NCI-H1092 treated with DMSO at 0.1 percent for 48 hours (cell line): ENCODE results near the gene RFTN1.
A peak's percentile ranks its signal among the peaks of the same experiment; 100 is the strongest.

Experiments used
- DNase-seq: peaks from one replicate; lab custom pipeline; 2025; lab: John Stamatoyannopoulos, UW

RFTN1 gene, protein sequence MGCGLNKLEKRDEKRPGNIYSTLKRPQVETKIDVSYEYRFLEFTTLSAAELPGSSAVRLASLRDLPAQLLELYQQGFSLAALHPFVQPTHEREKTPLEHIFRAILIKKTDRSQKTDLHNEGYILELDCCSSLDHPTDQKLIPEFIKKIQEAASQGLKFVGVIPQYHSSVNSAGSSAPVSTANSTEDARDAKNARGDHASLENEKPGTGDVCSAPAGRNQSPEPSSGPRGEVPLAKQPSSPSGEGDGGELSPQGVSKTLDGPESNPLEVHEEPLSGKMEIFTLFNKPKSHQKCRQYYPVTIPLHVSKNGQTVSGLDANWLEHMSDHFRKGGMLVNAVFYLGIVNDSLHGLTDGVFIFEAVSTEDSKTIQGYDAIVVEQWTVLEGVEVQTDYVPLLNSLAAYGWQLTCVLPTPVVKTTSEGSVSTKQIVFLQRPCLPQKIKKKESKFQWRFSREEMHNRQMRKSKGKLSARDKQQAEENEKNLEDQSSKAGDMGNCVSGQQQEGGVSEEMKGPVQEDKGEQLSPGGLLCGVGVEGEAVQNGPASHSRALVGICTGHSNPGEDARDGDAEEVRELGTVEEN

GRCh38 chr3:16513141-16514020 is at the start of gene RFTN1:
Gene RFTN1, minus strand, starts transcription at chr3:16513699. Its CDS starts 19,830 bp downstream, at chr3:16493869.
- DNase-seq, result peak; percentile 20

DNA sequence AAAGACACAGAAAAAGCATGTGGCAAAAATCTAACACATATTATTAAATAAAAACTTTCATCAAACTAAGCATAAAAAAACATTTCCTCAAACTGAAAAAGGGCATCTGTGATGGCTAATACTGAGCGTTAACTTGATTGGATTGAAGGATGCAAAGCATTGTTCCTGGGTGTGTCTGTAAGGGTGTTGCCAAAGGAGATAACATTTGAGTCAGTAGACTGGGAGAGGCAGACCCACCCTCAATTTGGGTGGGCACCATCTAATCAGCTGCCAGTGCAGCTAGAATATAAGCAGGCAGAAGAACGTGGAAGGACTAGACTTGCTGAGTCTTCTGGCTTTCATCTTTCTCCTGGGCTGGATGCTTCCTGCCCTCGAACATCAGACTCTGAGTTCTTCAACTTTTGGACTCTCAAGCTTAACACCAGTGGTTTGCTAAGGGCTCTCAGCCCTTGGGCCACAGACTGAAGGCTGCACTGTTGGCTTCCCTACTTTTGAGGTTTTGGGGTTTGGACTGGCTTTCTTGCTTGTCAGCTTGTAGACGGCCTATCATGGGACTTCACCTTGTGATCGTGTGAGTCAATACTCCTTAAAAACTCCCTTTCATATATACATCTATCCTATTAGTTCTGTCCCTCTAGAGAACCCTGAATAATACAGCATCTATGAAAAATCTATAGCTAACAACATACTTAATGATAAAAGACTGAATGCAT is 46.3 kb upstream of the RFTN1 start:
- no peak for DNase-seq

- DNase-seq, result no peak
Observed at GRCh38 chr3:16554126-16554525, 40.6 kb upstream of the RFTN1 start.

DNA sequence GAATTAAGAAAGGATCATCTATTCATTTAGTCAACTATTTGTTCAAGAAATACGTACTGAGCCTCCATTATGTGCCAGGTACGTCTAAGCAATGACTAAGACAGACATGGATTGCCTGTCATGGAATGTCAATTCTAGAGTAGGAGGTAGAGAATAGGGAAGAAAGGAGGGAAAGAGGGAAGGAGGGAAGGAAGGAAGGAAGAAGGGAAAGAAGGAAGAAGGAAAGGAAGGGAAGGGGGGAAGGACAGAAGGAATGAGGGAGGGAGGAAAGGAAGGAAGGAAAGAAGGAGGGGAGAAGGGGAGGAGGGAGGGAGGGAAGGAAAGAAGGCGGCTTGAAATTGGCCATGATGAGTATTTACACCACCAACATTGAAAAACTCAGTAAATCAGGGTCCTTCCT is 39.3 kb upstream of the RFTN1 start:
- no peak for DNase-seq

- DNase-seq, result no peak
Observed at GRCh38 chr3:16551342-16551976, 38.0 kb upstream of the RFTN1 start.

DNA sequence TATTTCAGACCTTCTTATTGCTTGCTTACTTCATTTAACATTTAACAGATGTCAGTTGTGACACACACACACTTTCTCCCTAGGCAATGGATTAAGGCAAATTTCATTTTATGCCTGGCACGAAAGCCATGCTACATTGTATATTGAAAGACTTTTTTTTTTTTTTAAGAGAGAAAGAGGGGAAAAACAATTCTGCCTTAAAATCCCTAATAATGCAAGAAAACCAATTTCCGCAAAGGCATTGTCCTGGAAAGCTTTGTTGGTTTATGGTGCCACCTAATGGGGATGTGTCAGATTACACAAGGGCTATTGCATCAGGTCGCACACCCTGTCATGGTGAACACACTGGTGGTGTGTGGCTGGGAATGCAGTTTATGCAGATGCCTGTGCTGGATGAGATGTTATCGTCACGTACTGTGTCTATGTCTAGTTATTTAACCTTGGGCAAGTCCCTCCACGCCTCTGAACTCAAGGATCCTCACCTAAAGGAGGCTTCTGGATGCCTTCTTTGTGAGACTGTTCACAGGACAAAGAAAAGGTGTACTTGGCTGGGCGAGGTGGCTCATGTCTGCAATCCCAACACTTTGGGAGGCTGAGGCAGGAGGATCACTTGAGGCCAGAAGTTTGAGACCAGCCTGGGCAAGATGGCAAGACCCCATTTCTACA is 37.3 kb upstream of the RFTN1 start:
- DNase-seq, result peak; percentile 47

- DNase-seq, result no peak
Observed at GRCh38 chr3:16550305-16550675, 36.8 kb upstream of the RFTN1 start.

DNA sequence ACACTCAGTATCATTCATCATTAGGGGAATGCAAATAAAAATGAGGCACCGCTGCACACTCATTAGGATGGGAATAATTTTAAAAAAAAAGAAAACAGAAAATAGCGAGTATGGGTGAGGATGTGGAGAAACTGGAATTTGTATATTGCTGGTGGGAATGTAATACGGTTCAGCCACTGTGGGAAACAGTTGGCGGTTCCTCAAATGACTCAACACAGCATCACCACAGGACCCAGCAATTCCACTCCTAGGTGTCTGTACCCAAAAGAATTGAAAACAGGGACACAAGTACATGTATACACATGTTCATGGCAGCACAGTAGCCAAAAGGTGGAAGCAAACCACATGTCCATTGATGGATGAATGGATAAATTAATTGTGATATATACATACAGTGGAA is 35.2 kb upstream of the RFTN1 start:
- DNase-seq, result no peak

- no peak for DNase-seq
Observed at GRCh38 chr3:16547561-16548357, 34.3 kb upstream of the RFTN1 start.

- DNase-seq, result no peak
Observed at GRCh38 chr3:16546186-16547010, 32.9 kb upstream of the RFTN1 start.

- DNase-seq, result no peak
Observed at GRCh38 chr3:16545413-16546185, 32.1 kb upstream of the RFTN1 start.

DNA sequence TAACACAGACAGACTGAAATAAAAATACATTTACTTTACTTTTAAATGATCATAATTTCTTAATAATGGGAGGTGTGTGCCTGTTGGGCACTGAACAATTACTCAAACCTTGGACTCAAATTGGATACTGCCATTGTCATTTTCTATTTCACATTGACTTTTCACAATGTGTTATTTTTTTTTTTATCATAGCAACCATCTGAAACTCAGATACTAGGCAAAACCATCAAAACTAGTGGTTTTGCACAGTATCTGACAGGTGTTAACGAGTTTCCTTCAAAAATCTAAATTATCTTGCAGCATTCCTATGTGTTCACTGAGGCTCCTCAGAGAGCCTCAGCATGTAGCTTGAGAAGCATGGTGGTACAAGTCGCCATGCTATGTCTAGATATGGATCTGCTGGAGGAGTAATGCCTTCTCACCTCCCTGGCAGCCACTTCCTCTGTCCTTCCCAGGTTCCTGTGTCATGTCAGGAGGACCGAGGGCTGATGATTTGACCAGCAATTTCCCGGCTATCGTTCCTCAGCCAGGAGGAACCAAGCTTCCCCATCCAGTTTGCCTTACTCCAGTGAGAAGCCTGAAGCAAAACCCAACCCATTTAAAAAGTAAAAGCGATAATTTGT is 29.9 kb upstream of the RFTN1 start:
- no peak for DNase-seq

GRCh38 chr3:16538507-16538906 is 25.0 kb upstream of the RFTN1 start:
- no peak for DNase-seq

- DNase-seq, result no peak
Observed at GRCh38 chr3:16536996-16537395, 23.5 kb upstream of the RFTN1 start.

- no peak for DNase-seq
Observed at GRCh38 chr3:16536344-16536663, 22.8 kb upstream of the RFTN1 start.

DNA sequence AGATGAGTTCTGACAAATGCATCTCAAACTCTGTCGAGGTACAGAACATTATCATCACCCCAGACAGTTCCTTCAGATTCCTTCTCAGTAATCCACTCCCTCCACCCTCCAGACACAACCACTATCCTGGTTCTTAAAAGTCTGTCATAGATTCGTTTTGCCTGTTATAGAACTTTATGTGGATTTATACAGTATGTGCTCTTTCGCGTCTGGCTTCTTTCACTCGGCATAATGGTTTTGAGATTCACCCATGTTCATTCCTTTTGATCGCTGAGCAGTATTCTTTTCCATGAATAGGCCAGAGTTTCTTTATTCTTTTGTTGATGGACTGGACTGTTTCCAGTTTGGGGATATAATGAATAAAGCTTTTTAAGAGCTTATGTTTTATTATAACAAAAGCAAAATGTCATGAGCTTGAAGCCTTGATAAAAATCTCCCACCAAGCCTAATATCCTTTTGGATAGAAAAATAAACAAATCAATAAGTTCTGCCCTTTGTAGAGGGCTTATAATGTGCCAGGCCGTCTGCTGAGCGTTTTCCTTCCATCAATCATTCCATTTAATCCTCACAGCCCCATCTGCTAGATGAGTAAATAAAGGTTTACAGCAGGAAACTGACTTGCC is 21.3 kb upstream of the RFTN1 start:
- peak; percentile 6 for DNase-seq

GRCh38 chr3:16533928-16534574 is 20.6 kb upstream of the RFTN1 start:
- peak; percentile 5 for DNase-seq
